Esophagus muscularis mucosa (tissue), 4 donors: ENCODE data around the gene LSM2. TPM values are rescaled to one million over a fixed set of nuclear protein-coding genes. Genes with fewer than 3 reads are reported as not detected.

Source experiments
- DNase-seq: peaks from one replicate; pipeline ENCODE4 v3.0.0-alpha.2; 2017; ENCODE audit errors: extremely low spot score
- H3K27ac ChIP-seq, 4 donors: fragments of 200-600 bp; sonication (generic); replicated peaks in 1 of 4; 1 replicate in 3 of 4; 2 replicates in 1 of 4; pipeline ENCODE4 v1.5.1; 2016 to 2019; ENCODE audit warnings: mild to moderate bottlenecking in 1 of 4
- H3K27me3 ChIP-seq, 4 donors: fragments of 200-600 bp; sonication (generic); one replicate each; pipeline versions ENCODE4 v1.5.1 to v1.6.0; 2016 to 2019
- H3K36me3 ChIP-seq, 4 donors: fragments of 200-600 bp; sonication (generic); one replicate each; pipeline ENCODE4 v1.5.1; 2016 to 2019
- H3K4me1 ChIP-seq, 4 donors: fragments of 200-600 bp; sonication (generic); one replicate each; pipeline ENCODE4 v1.5.1; 2016 to 2019
- H3K4me3 ChIP-seq, 4 donors: fragments of 200-600 bp; sonication (generic); 1 replicate in 2 of 4; 2 replicates in 2 of 4; pipeline ENCODE4 v1.5.1; 2016 to 2019; ENCODE audit warnings: mild to moderate bottlenecking in 4 of 4, moderate library complexity in 1 of 4
- H3K9me3 ChIP-seq, 4 donors: fragments of 200-600 bp; sonication (generic); 1 replicate in 3 of 4; 2 replicates in 1 of 4; pipeline ENCODE4 v1.5.1; 2016 to 2019
- EP300 ChIP-seq: sonication (generic); formaldehyde crosslinking; IDR thresholded peaks from one replicate; pipeline ENCODE4 v1.6.1; 2017; ENCODE audit warnings: antibody characterized with exemption
- POLR2A ChIP-seq: fragments of 450-650 bp; IDR thresholded peaks from one replicate; pipeline ENCODE4 v1.6.1; 2017; ENCODE audit warnings: antibody characterized with exemption, moderate library complexity, mild to moderate bottlenecking, low read depth
- POLR2AphosphoS5 ChIP-seq, 2 donors: sonication (generic); formaldehyde crosslinking; IDR thresholded peaks; one replicate each; pipeline ENCODE4 v1.6.1; 2017; ENCODE audit warnings: antibody characterized with exemption in 2 of 2
- WGBS: methylation state at CpG from one replicate; pipeline ENCODE4 v1.1.5; 2018; 5-methylcytosine and 5-hydroxymethylcytosine counted together
- intact Hi-C: fragments of 100-400 bp; cut with DNase I; formaldehyde crosslinking; loops from one replicate; pipeline ENCODE4 v1.15.1; 2023
- total RNA-seq, 4 donors: library from RNA; depleted of rRNA; stranded (reverse); fragments of >200 nt; gene quantifications; one replicate each; pipeline versions ENCODE4 v1.1.0 to v1.2.1, GENCODE V29; 2016
- TF ChIP-seq, protein P1 (sequence below), 3 experiments: fragments of 200-600 bp in 2 of 3; fragments of 450-650 bp in 1 of 3; sonication (generic) in 2 of 3; IDR thresholded peaks; one replicate each; pipeline ENCODE4 v1.5.1; 2017 to 2019; ENCODE audit warnings: antibody characterized with exemption in 3 of 3, mild to moderate bottlenecking in 2 of 3, moderate library complexity in 1 of 3

Gene LSM2
- total RNA-seq, 4 donors from 2014 or later: 24.2 to 41.5 (median 32.9) TPM

DNA sequence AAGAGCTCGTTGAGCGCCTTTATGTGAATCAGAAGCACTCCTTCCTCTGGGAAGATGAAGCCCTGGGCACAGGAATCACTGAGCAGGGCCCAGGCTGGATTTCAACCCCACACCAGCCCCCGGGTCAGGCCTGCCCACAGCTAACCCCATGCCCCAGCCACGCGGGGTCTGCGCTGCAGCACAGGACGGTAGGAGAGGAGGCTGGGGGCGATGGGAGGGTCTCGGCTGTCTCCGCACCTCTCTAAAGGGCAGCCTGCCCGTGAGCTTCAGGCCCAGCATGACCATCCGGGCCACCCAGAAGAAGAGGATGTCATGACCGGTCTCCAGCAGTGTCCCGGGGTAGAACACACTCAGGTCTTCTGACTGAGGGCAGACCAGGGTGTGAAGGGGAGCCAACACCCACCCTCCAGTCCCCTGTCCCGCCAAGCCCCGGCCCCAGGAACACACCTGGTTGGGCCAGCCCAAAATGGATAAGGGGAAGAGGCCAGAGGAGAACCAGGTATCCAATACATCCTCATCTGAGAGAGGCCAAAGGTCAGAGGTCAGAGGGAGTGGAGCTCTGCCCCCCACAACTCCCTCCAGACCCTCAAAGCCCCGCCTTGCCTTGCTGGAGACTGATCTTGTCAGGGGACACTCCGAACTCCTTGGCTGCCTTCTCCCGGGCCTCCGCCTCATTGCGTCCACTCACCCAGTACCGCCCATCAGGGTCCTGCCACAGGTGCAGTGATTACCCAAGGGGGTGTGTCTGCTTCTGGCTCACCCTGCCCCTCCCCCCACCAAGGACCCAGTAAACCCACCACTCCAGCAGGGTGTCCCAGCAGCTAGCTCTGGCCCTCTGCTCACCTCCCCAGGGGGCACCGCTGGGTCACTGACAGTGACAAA lies 25.3 kb downstream of the LSM2 start:
- intact Hi-C loops: no loop called here
- Histone ChIP-seq H3K4me3 (no peak overlapping the region), H3K4me1 (peaks cover 10 to 12% (median 12%) of the 10 kb centered on the region in 4 donors), H3K27ac (no peak overlapping the region), H3K9me3 (no peaks in the 10 kb centered on the region), H3K27me3 (no peaks in the 10 kb centered on the region), H3K36me3 (peaks cover 48 to 88% (median 80%) of the 10 kb centered on the region in 4 donors)
- no peak for TF ChIP-seq POLR2AphosphoS5 (IDR thresholded peaks at IDR 0.05)
- TF ChIP-seq POLR2A: no peak
- TF ChIP-seq, protein P1, sequence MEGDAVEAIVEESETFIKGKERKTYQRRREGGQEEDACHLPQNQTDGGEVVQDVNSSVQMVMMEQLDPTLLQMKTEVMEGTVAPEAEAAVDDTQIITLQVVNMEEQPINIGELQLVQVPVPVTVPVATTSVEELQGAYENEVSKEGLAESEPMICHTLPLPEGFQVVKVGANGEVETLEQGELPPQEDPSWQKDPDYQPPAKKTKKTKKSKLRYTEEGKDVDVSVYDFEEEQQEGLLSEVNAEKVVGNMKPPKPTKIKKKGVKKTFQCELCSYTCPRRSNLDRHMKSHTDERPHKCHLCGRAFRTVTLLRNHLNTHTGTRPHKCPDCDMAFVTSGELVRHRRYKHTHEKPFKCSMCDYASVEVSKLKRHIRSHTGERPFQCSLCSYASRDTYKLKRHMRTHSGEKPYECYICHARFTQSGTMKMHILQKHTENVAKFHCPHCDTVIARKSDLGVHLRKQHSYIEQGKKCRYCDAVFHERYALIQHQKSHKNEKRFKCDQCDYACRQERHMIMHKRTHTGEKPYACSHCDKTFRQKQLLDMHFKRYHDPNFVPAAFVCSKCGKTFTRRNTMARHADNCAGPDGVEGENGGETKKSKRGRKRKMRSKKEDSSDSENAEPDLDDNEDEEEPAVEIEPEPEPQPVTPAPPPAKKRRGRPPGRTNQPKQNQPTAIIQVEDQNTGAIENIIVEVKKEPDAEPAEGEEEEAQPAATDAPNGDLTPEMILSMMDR (IDR thresholded peaks at IDR 0.05): no peak
- no peak for DNase-seq
- WGBS: 90% methylated on average over 21 of the region's 23 CpGs

DNA sequence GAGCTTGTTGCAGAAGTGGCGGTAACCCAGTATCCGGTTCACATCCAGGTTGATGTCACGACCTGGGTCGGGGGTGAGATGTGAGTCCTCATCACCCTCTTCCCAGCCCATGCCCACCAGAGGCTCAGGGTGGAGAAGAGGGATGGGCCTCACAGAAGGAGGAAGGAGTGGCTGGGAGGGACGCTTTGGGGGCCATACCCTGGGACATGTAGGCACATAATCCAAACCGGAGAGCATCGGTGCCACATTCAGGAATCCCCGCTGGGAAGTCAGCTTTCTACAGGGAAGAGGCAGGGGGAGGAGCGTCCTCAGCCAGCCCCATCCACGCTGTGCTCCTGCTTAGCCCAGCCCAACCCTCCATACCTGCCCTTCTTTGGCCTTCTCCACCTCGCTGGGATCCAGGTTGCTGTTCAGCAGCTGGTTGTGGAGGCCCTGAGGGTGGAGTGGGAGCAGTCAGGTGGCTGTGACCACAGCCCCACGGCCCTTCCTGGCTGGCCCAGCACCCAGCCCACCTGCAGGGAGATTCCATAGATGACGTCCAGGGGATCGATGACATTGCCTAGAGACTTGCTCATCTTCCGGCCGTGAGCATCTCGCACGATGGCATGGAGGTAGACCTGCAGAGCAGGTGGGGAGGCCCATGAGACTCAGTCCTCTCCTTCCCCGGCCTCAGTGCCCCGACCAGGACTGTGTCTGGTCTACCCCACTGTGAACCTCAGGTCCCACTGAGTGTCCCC lies 26.1 kb downstream of the LSM2 start:
- WGBS: 78% methylated on average over 6 of the region's 20 CpGs
- TF ChIP-seq, protein P1 (IDR thresholded peaks at IDR 0.05): no peak
- TF ChIP-seq POLR2AphosphoS5 (IDR thresholded peaks at IDR 0.05) (no peak), EP300 (no peak), POLR2A (no peak)

DNA sequence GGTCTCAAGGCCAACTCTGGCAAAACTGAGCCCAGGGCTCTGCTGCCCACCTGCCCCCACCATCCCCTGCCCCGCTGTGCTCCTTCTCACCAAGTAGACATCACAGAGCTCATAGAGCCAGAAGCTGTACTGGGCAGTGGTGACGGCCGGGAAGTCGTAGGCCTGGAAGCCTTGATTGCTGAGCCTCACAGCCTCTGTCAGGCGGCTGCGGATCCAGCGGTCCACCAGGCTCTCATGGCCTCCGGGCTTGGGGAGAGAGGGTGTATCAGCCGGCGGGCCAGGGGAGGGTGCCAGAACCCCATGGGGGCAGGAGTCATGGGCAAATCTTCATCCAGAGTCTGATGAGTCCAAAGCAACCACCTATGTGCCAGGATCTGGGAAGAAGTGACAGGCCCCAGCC lies 26.9 kb downstream of the LSM2 start:
- no peak overlapping the region for H3K4me3 ChIP-seq
- H3K4me1 ChIP-seq: peaks cover 10 to 16% (median 13%) of the 10 kb centered on the region in 4 donors
- WGBS: 93% methylated on average over 3 of the region's 10 CpGs
- H3K9me3 ChIP-seq: no peaks in the 10 kb centered on the region
- no peak for DNase-seq
- intact Hi-C loops: no loop called here
- H3K27me3 ChIP-seq: no peaks in the 10 kb centered on the region
- peaks cover 48 to 72% (median 66%) of the 10 kb centered on the region in 4 donors for H3K36me3 ChIP-seq
- H3K27ac ChIP-seq: no peak overlapping the region
- TF ChIP-seq EP300: no peak
- no peak for TF ChIP-seq POLR2A
- TF ChIP-seq, protein P1 (IDR thresholded peaks at IDR 0.05): no peak
- no peak for TF ChIP-seq POLR2AphosphoS5 (IDR thresholded peaks at IDR 0.05)

More for the DNA sequence above, 26.1 kb downstream of the LSM2 start:
- peaks cover 10 to 16% (median 13%) of the 10 kb centered on the region in 4 donors for H3K4me1 ChIP-seq
- no peak overlapping the region for H3K4me3 ChIP-seq
- H3K27ac ChIP-seq: no peak overlapping the region
- H3K9me3 ChIP-seq: no peaks in the 10 kb centered on the region
- DNase-seq: no peak
- H3K36me3 ChIP-seq: peaks cover 48 to 80% (median 74%) of the 10 kb centered on the region in 4 donors
- no peaks in the 10 kb centered on the region for H3K27me3 ChIP-seq
- intact Hi-C loops: no loop called here

DNA sequence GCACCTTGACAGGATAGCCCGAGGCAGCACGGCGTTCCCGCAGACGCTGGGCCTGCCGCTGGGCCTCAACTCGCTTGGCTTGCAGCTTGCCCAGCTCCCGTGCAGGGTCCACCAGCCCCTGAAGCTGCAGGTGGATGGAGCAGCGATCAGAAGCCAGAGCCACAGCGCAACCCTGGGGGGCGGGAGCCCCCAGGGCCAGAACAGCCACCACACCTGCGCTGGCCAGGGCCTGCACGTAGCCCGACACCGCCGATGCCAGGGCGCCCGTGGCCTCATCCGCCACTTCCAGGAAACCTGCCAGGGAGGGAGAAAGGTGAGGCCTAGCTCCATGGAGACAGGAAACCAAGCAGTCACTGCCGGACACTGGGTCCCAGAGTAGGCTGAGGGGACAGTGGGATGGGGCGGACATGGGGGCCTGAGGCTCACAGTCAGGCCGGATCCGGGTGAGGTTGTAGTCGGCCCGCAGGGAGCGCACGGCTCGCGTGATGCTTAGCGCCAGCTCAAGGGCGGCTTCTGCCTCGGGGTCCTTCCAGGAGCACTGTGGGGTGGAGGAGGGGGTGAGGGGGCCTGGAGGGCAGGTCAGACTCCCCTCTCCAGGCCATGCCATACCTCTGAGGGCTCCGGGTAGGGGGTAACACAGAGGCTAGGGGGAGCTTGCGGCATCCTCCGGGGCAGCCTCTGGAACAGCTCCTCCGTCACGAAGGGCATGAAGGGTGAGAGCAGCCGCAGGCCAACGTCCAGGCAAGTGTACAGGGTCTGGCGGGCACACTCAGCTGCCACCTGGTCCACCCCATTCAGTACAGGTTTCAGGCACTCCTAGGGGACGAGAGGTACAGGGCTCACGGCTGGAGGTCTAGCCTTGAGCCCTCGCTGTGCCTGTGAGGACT lies 27.5 kb downstream of the LSM2 start:
- 94% methylated on average over 30 of the region's 43 CpGs for WGBS
- H3K36me3 ChIP-seq: peaks cover 44 to 66% (median 60%) of the 10 kb centered on the region in 4 donors
- peaks cover 10 to 16% (median 13%) of the 10 kb centered on the region in 4 donors for H3K4me1 ChIP-seq
- H3K27ac ChIP-seq: no peak overlapping the region
- intact Hi-C loops: no loop called here
- TF ChIP-seq, protein P1 (IDR thresholded peaks at IDR 0.05): no peak
- TF ChIP-seq POLR2AphosphoS5 (IDR thresholded peaks at IDR 0.05) (no peak), EP300 (no peak), POLR2A (no peak)
- no peak overlapping the region for H3K4me3 ChIP-seq
- no peaks in the 10 kb centered on the region for H3K9me3 ChIP-seq
- no peaks in the 10 kb centered on the region for H3K27me3 ChIP-seq
- no peak for DNase-seq
